GM18907 (cell line): ENCODE results near the gene SH3RF3.

Experiments
- ATAC-seq: cut with Tn5 transposase; IDR thresholded peaks from one replicate; pipeline ENCODE4 v1.9.1; 2021; ENCODE audit warnings: mild to moderate bottlenecking, moderate library complexity; ENCODE audit not compliant: unreplicated experiment

Gene SH3RF3

GRCh38 chr2:109128616-109129355, at the start of gene SH3RF3:
SH3RF3 (plus strand) TSS chr2:109129205.
- peak; percentile 33 for ATAC-seq

- ATAC-seq = no peak
These were observed 49.4 kb upstream of the SH3RF3 start for GRCh38 chr2:109079590-109079989.

- no peak for ATAC-seq
These were observed 48.9 kb upstream of the SH3RF3 start for GRCh38 chr2:109080109-109080508.

- ATAC-seq = no peak
These were observed 48.2 kb upstream of the SH3RF3 start for GRCh38 chr2:109080757-109081156.

- no peak for ATAC-seq
These were observed 47.6 kb upstream of the SH3RF3 start for GRCh38 chr2:109081374-109081773.

GRCh38 chr2:109083771-109084170, 45.2 kb upstream of the SH3RF3 start:
- no peak for ATAC-seq

GRCh38 chr2:109084341-109084740, 44.7 kb upstream of the SH3RF3 start:
- ATAC-seq = no peak

- ATAC-seq = no peak
These were observed 42.9 kb upstream of the SH3RF3 start for GRCh38 chr2:109085912-109086742.

- no peak for ATAC-seq
These were observed 42.3 kb upstream of the SH3RF3 start for GRCh38 chr2:109086743-109087020.

- no peak for ATAC-seq
These were observed 41.8 kb upstream of the SH3RF3 start for GRCh38 chr2:109087055-109087663.

GRCh38 chr2:109089602-109090300, 39.3 kb upstream of the SH3RF3 start:
- no peak for ATAC-seq

GRCh38 chr2:109091526-109091925, 37.5 kb upstream of the SH3RF3 start:
- no peak for ATAC-seq

- no peak for ATAC-seq
These were observed 34.9 kb upstream of the SH3RF3 start for GRCh38 chr2:109094144-109094543.

- ATAC-seq = no peak
These were observed 30.6 kb upstream of the SH3RF3 start for GRCh38 chr2:109098251-109098920.

- ATAC-seq = no peak
These were observed 30.1 kb upstream of the SH3RF3 start for GRCh38 chr2:109098921-109099273.

GRCh38 chr2:109102588-109103233, 26.3 kb upstream of the SH3RF3 start:
- no peak for ATAC-seq

- no peak for ATAC-seq
These were observed 23.9 kb upstream of the SH3RF3 start for GRCh38 chr2:109105113-109105512.

GRCh38 chr2:109108740-109109139, 20.3 kb upstream of the SH3RF3 start:
- ATAC-seq = no peak

GRCh38 chr2:109109342-109109741, 19.7 kb upstream of the SH3RF3 start:
- ATAC-seq = no peak

- ATAC-seq = no peak
These were observed 18.8 kb upstream of the SH3RF3 start for GRCh38 chr2:109110170-109110569.
